ENCODE data around the gene SEH1L.
A peak's percentile ranks its signal among the peaks of the same experiment; 100 is the strongest.
"Not testable (repeated sequence)": the region's sequence is repeated elsewhere in the genome, so short reads cannot be mapped to it uniquely, and the experiment has no call there.

Gene SEH1L

DNA sequence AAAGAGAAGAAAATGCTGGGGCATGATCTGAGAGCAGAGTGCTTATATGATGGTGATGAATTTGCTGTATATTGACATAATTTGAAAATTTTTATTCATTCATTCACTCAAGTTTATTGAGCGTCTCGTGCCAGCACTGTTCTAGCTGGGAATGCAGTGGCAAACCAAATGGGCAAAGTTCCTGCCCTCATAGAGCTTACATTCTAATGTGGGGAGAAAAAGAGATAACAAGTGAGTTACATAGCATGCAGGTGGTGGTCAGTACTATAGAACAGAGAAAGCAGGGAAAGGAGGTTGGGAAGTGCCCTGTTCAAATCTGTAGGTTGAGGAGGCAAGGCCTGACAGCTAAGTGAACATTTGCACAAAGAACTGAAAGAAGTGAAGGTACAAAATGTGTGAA lies 47.6 kb downstream of the SEH1L start:
- no peak for DNase-seq

DNA sequence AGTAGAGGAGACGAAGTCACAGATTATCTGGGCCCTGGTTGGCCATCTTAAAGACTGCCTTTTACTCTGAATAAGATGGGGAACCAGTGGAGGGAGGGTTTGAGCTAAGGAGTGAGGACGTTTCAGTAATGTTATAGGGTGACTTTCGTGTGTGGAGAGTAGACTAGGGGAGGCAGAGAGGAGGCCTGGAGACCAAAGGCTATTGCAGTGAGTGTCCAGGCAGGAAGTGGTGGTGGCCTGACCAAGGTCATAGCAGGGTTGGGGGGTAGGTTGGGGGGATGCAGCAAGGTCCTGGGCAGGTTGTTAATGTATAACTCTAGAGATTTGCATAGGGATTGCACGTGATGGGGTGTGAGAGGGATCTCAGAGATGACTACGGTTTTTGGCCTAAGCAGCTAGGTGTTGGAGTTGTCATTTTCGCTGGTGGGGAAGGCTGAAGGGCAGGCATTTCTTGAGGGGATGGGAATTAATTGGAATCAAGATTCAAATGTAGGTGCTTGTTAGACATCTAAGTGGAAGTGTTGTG lies 48.2 kb downstream of the SEH1L start:
- no peak for DNase-seq

DNA sequence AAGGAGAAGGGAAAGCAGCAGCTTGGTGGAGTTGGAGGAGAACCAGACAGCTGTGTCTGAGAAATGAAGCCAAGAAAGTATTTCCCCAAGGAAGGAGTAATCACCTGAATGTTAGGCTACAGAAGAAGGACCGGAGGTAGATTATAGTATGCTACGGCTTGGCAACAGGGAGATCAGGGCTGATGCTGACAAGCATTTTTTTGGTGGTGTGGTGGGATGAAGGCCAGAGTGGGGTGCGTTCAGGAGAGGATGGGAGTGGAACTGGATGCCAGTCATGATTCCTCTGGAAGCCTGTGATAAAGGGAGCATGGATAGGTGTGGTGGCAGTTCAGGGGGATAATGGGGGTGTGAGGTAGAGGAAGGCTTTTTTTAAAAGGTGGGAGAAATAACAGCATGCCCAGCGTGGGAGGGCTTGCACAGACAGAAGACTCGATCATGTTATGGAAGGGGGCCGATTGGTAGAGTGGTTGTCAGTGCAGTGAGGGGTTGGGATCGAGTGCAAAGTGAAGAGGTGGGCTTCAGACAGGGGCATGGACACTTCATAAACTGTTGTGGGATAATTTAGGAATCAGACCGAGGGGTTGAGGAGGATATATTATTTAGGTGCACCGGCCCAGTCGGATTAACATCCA lies 49.0 kb downstream of the SEH1L start:
- DNase-seq = no peak

DNA sequence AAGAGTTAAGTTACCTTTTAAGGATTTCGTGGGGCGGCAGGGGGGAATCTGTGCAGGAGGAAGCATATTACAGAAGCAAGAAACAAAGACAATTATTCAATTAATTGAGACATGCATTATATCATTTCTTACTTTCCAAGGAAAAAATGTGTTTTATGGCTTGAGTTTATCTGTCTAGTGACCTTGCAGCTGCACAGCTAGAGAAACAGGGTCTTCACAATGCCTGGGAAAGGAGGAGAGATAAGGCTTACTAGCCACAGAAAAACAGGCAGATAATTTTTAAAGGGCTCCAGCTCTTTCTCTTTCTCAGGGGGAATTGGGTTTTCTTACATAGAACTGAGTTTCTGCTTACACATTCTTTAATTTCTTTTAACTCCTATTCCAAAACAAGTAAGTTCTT lies 49.5 kb downstream of the SEH1L start:
- DNase-seq = not testable (repeated sequence)

DNA sequence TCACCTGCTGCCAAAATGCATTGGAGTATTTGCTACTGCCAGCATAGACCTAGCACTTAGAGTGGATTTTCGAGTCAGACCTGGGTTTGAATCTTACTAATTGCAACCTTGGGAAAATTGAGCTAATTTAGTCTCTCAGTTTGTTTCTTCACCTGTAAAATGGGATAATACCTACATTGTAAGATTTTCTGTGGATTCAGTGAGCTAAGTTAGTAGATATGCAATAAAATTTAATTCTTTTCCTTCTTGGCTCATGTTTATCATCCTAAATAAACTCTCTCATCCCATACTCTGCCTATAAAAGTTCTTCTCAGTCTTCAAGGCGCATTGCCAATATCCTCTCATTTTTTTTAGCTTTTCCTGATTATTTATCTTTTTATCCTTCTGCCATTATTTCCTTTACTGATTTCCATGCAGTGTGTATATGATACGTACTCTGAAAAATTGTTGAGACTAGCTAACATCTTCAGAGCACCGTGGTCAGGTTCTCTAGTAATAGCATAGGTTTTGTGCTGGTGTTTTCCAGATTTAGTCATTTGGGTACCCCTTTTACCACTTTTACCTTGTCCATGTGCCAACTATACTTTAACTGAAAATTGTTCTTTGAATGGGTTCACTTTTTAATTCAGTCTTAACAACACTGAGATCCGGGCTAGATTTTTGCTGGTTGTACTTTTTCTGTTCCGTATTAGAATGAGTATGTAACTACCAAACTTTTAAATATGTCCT lies 50.7 kb downstream of the SEH1L start:
- no peak for DNase-seq

DNA sequence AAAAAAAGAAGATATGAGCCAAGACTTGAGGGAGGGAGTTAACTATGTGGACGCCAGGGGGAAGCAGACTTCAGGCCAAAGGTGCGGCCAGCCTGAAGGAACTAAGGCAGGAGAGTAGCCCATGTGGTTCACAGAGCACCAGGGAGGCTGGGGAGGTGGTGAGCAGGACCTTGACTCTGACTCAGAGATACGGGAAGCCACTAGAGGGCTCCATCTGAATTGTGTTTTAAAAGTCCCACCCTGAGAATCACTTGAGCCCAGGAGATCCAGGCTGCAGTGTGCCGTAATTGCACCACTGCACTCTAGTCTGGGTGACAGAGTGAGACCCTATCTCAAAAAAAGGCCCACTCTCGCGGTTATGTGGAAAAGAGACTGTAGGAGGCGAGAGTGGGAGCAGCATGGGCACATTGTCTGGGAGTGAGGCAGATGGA lies 55.7 kb downstream of the SEH1L start:
- DNase-seq = peak in 1 of 56 donors; percentile 8

DNA sequence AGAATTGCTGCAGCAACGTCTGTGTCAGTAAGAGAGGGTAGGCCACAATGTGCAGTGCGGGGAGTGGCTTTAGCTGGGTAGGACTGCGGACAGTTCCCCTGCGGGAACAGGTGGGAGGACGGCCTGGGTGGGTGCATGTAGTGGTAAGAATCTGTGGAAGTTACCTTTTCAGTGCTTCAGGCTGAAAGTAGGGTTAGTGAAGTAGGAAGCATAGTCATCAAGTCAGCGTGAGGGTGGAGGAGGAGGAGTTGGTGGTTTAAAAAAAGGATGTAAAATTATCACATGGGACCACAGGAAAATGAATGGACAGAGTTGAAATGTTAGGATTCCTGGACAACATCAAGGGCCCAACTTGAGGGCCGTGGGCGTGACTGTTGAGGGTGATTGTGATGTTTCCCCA lies 56.6 kb downstream of the SEH1L start:
- DNase-seq = no peak

DNA sequence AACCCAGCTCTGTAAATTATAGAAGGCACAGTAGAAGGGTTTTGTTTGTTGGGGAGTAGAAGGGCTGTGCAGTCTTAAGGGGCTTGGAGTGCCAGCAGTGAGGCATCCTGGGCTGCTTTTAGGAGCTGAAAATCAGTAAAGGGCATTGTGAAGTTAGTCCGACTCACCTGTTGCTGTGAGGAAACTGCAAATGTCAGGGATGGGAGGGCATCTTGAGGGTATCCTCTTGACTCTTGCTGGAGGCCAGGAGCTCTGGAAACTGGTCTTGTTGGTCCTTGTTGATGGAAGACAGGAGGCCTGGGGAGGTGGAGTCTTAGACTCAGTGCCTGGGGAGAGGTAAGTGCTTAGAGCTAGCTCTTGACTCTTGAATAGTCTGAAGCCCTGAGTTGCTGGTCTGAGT lies 57.5 kb downstream of the SEH1L start:
- DNase-seq = no peak

DNA sequence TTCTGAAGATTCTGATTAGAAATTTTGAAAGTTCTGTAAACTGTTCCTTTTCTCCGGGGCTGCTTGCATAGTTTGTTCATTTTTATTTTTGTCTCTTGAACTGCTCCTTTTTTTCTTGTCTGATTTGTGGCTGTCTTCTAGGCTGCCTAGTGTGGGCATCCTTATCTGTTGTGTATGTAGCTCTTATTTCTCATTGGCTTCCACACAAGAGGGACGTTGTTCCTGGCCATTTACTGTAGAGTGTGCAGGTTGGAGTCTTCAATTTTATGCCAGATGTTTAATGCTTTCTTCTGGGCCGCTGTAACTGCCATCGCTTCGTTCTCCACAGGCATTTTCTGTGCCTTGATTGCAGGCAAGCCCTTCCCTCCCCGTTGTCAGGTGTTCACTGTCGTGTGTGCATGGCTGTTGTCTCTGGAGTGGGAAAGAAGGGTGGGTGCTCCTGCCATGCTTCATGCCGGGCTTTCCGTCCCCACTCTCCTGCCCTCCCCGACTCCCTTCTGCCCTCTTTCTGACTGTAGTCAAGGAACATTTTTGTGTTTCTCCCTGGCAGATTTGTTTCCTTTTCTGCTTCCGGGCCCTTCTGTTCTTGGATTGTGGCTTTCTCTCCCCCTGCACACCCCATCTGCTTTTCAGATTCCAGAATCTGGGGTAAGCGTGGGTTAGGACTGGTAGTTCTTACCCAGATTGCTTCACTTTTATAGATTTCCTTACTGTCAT lies 58.9 kb downstream of the SEH1L start:
- DNase-seq = no peak

DNA sequence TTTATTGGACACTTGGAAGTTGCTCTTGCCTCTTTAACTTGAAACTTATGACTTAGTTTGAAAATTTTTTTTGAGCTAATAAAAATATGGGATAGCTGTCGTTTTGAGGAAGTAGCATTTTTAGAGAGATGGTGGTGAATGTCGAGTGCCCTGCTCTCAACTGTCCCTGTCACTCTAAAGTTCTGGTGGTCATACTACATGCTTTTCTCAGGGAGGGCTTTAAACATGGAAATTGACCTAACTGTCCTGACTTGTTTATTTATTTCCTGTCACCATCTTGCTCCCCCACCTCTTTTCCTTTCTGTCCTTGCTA lies 59.4 kb downstream of the SEH1L start:
- DNase-seq = no peak

DNA sequence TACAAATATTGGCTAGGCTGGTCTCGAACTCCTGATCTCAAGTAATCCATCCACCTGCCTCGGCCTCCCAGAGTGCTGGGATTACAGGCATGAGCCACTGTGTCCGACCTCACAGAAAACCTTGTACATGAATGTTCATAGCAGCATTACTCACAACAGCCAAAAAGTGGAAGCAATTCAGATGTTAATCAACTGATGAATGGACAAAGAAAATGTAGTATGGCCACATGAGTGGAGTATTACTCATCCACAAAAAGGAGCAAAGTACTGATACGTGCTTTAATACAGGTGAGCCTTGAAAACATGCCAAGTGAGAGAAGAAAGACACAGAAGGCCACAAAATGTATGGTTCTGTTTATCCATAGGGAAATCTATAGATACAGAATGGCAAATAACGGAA lies 63.9 kb downstream of the SEH1L start:
- DNase-seq = no peak

DNA sequence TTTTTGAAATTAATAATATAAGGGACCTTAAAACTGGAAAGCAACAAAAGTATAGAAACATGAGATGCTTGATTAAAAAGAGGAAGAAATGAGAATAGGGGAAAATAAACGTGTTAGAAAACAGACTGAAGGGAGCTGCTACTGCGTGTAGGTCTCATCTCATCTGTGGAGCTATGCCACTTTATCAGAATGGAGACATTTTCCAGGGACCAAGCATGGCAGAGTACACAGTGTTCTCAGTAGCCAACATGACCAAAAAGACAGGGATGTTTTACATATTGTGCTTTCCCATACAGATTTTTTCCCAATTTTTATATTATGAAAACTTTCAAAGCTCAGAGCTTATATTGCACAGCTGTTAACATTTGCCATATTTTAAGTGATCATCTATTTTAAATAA lies 66.4 kb downstream of the SEH1L start:
- no peak for DNase-seq

DNA sequence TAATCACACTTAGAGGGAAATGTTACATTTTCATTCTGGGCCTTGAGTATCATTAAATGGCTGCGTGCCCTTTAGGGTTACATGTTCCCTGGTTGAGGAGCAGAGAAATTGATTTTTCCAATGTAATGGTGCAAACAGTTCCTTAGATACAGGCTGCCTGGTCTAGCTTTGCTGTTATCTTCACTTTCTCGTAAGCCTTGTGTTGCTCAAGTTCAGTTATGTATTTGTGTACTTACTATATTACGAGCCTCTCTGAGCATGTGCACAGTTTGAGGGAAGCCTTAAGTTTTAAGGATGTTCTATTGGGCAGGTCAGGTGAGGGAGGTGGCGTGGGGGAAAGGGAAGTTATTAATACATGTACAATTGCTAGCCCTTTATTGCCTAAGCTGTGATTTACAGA lies 67.0 kb downstream of the SEH1L start:
- DNase-seq = no peak

DNA sequence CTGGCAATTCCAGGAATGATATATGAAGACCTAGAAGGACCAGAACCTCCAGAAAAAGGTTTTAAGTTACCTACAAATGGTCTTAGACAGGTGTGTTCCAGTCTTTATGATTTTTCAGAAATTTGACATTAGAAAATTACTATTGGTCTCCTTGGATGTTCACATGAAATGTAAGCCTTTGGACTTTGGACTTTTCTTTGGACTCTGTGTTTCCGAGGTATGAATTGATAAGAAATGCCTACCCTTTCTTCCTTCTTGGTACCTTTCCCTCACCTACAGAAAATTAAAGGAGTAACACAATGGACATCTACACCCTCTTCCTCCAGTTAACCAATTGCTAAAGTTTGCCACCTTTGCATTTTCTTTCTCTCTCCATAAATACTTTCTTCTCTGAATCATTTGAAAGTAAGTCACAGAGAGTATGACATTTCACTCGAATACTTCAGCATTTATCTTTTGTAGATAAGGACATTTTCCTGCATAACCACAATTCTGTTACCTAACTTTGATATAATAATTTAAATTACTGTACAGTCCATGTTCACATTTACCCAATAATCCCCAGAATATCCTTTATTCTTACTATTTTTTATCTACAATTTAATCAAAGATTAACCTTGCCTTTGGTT lies 69.5 kb downstream of the SEH1L start:
- DNase-seq = no peak

DNA sequence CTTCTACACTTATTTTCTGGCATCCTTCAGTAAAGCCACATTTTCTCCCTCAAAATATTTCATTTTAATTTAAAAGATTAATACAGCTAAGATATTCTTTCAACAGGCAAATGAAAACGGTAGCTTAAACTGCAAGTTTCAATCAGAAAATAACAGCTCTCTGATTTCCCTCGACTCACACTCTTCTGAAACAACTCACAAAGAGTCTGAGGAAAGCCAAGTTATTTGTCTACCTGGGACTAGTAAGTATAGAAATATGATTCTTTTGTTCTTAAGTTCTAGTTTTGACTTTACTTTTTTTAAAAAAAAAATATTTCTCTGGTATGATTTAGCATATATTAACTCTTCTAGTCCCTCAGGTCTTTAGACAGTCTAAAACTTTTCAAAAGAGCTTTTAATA lies 70.6 kb downstream of the SEH1L start:
- no peak for DNase-seq

DNA sequence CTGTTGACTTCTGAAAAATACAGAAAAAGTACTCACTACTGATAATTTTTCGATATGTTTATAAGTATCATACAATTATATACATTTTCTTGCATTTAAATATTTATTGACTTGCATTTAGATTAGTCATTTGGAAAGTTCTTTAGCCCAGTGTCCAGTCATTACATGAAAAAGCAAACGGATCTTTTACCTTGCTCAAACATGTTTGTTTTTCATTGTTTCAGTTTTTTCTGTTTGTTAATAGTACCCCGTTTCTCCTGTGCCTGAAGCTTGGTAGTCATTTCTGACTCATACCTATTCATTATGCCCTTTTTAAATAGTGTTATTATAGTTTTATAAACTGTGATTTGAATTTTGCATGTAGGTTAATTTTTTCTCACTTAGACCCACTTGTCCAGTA lies 71.5 kb downstream of the SEH1L start:
- no peak for DNase-seq

DNA sequence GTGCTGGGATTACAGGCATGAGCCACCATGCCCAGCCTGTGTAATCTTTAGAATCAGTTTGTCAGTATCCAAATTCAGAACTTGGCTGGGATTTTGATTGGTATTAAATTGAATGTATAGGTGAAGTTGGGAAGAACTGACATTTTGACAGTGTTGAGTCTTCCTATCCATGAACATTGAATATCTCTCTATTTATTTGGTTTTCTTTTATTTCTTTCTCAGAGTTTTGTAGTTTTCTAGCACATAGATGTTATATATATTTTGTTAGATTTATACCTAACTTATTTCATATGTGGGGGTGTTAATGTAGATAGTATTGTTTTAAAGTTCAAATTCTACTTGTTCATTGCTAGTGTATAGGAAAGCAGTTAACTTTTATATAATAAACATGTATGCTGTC lies 74.8 kb downstream of the SEH1L start:
- DNase-seq = no peak

DNA sequence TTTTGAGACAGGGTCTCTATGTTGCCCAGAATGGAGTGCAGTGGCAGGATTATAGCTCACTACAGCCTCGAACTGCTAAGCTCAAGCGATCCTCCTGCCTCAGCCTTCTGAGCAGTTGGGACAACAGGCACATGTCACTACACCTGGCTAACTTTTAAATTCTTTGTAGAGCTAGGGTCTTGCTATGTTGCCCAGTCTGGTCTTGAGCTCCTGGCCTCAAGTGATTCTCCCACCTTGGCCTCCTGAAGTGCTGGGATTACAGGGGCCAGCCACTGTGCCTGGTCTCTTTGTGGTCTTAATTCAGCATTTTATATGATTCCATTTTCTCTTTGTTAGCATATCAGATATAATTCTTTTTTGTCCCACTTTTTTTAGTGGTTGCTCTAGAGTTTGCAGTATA lies 77.4 kb downstream of the SEH1L start:
- no peak for DNase-seq

DNA sequence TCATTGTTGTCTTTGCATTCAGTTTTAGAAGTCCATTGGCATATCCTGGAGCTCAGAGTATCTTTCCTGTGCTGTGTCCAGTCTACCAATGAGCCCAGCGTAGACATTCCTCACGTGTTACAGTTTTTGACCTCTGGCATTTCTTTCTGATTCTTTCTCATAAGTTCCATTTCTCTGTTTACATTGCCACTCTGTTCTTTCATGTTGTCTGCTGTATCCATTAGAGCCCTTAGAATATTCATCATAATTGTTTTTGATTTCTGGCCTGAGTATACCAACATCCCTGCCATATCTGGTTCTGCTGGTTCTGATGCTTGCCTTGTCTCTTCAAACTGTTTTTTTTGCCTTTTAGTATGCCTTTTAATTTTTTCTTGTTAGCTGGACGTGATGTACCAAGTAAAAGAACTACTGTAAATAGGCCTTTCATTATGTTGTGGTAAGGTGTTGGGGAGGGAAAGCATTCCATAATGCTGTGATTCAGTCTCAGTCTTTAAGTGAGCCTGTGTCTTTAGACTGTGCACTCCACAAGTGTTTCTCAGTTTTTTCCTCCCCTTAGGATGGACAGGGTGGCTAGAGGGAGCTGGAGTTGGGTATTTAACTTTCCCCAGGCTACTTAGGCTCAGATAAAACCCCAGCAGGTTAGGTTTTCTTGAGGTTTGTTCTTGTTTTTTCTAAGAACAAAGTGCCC lies 78.9 kb downstream of the SEH1L start:
- no peak for DNase-seq

DNA sequence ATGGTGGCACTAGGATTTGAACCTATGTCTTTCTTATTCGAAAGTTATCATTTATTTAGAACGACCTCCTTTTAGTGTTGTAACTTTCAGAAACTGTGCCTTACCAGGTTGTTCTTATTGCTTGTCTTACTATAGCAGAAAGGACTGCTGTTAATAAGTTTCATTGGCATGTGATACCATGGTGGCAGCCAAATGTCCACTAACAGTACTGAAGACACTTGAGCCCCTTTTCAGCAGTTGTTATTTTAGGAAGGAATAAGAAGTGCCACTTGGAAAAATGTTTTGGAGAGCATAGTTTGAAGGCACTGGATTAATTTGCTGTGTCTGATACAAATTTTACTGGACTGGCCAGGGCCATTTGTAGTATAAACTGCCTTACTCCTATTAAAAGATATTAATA lies 81.1 kb downstream of the SEH1L start:
- DNase-seq = no peak

DNA sequence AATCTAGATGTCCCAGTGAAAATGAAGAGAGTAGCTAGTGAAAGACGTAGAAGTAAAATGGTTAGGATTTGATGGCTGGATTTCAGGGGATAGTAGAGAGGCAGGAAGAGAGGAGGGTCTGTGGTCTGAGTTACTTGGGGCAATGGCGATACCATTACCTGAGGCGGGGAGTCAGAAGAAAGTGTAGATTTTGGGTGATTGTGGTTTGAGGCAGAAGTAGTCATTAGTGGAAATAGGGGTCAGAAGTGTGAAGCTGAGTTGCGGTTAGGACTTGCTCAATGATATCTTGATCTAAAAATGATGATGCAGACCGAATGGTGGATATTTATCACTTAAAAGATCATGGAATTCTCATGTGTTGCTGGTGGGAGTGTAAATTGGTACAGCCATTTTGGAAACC lies 84.4 kb downstream of the SEH1L start:
- DNase-seq = no peak

All from nucleus accumbens (tissue), 56 donors.